ENCODE results near the gene CHKA. TPM values are rescaled to one million over a fixed set of nuclear protein-coding genes. Genes with fewer than 3 reads are reported as not detected.

The CHKA gene
- total and polyA plus RNA-seq, 2 of the 8 experiments (the other 6 are each of a cell fraction or from before 2014, with no cell fraction given): 61.2 to 86.6 TPM

DNA sequence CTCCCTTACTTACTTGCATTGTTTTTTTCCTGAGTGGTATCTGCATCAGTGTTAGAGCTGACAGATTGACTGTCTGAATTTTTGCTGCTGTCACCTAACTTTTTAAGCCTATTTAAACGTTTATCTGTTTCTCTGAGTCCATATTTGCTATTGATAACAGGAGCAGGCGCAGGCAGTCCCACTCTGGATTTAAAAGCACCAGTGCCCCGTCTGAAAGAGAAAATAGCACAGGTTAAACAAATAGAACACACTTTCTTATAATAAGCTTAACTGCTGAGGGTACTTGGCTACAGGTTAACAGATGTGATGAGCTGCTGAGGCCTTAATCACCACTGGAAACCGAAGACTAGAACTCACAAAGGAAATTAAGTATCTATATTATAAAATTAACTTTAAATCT is 45.8 kb upstream of the CHKA start:
- H4K91ac ChIP-seq (replicated peaks; ENCODE audit: insufficient read length, low read length): no peak overlapping the region
- POLR2A ChIA-PET (ENCODE audit: partially characterized antibody): interaction anchor here (0.8 to 1.5 kb wide), 3 partner anchors 14 to 31 kb away, joined by 3 to 4 read pairs (median 3); no protein-coding TSS in a partner anchor
- H3K27ac ChIP-seq (ENCODE audit: low read depth, low read length): no peak overlapping the region
- H3K27me3 ChIP-seq (replicated peaks in 1 of 4; ENCODE audit: control insufficient read depth in 3 of 4, extremely low read depth in 1 of 4, insufficient read depth in 3 of 4, low read length in 3 of 4): no peaks in the 10 kb centered on the region
- no peak overlapping the region for H2BK15ac ChIP-seq (ENCODE audit: low read length)
- 89% methylated on average over 4 of the region's 4 CpGs; no CpG with 5 or more reads in 1 of the 2 experiments for WGBS, 2 experiments (ENCODE audit: extremely low coverage in 1 of 2, insufficient coverage in 1 of 2, insufficient read length in 1 of 2, insufficient replicate concordance in 2 of 2, low coverage in 1 of 2, low lambda C conversion rate in 2 of 2, missing lambda C conversion rate in 1 of 2)
- H2BK20ac ChIP-seq (ENCODE audit: low read length): no peak overlapping the region
- H3K9ac ChIP-seq (replicated peaks in 1 of 4; ENCODE audit: extremely low read depth in 1 of 4, low read depth in 3 of 4, low read length in 3 of 4): no peak overlapping the region
- DNase-seq (ENCODE audit: low read depth in 1 of 2, low spot score in 2 of 2) (no peak), FAIRE-seq (no peak)
- H4K20me1 ChIP-seq (replicated peaks in 1 of 2; ENCODE audit: control insufficient read depth in 1 of 2, insufficient read depth in 2 of 2, low read length in 2 of 2): no peaks in the 10 kb centered on the region
- no peak overlapping the region for H3K4me3 ChIP-seq (ENCODE audit: extremely low read depth in 1 of 4, insufficient read depth in 2 of 4, low read depth in 3 of 4, low read length in 4 of 4)
- H2BK5ac ChIP-seq (ENCODE audit: low read depth, low read length): no peak overlapping the region
- no peak overlapping the region for H3K4me2 ChIP-seq (ENCODE audit: insufficient read depth in 1 of 2, low read depth in 2 of 2, low read length in 2 of 2)
- no peaks in the 10 kb centered on the region for H3K79me2 ChIP-seq (ENCODE audit: control insufficient read depth in 1 of 2, insufficient read depth in 2 of 2, low read length in 2 of 2)
- no peak overlapping the region for H3K4ac ChIP-seq (replicated peaks; ENCODE audit: insufficient read length, low read depth, low read length)
- H3K14ac ChIP-seq (ENCODE audit: insufficient read length): no peak overlapping the region
- no peaks in the 10 kb centered on the region for H3K4me1 ChIP-seq (replicated peaks in 1 of 4; ENCODE audit: control insufficient read depth in 3 of 4, insufficient read depth in 4 of 4, low read length in 3 of 4)
- H2AFZ ChIP-seq (ENCODE audit: low read length): no peak overlapping the region
- no peaks in the 10 kb centered on the region for H3K23me2 ChIP-seq (ENCODE audit: low read depth, low read length)
- H3K9me3 ChIP-seq (ENCODE audit: insufficient read depth in 2 of 2, low read depth in 1 of 2, low read length in 1 of 2): no peaks in the 10 kb centered on the region
- CTCF ChIA-PET (ENCODE audit: partially characterized antibody): interaction anchor here (0.5 to 0.7 kb wide), 2 partner anchors 11 to 42 kb away, joined by 3 read pairs; no protein-coding TSS in a partner anchor
- no peak overlapping the region for H3K18ac ChIP-seq (ENCODE audit: extremely low read depth, low read length)
- no peak overlapping the region for H4K8ac ChIP-seq (ENCODE audit: extremely low read depth, insufficient read depth, low read length)
- H2BK120ac ChIP-seq (replicated peaks; ENCODE audit: low read depth, low read length): no peak overlapping the region
- no peak overlapping the region for H4K5ac ChIP-seq (ENCODE audit: insufficient read length, low read depth, low read length)
- H3K79me1 ChIP-seq (ENCODE audit: low read depth, low read length): peaks cover 2% of the 10 kb centered on the region; the same call in 1 of the 2 replicates
- H3K36me3 ChIP-seq (ENCODE audit: control insufficient read depth in 2 of 4, insufficient read depth in 4 of 4, low read length in 3 of 4): peaks cover 9 to 61% (median 48%) of the 10 kb centered on the region in 4 experiments
- H2AK5ac ChIP-seq (ENCODE audit: low read depth, low read length): no peak overlapping the region
- no peak overlapping the region for H3K56ac ChIP-seq (replicated peaks; ENCODE audit: insufficient read length, low read depth, low read length)
- H3K23ac ChIP-seq (ENCODE audit: insufficient read length): no peak overlapping the region
- H2BK12ac ChIP-seq (ENCODE audit: low read depth, low read length): no peak overlapping the region
- TF ChIP-seq SP2 (IDR thresholded peaks at IDR 0.05; ENCODE audit: low read length) (no peak), RFX5 (IDR thresholded peaks at IDR 0.05; ENCODE audit: borderline replicate concordance, low read depth, low read length) (no peak), GABPA (IDR thresholded peaks at IDR 0.05; ENCODE audit: borderline replicate concordance, insufficient read depth, low read length) (no peak), GTF2F1 (IDR thresholded peaks at IDR 0.05; ENCODE audit: borderline replicate concordance, low read depth, low read length) (no peak), RXRA (IDR thresholded peaks at IDR 0.05; ENCODE audit: insufficient read depth, low read depth, low read length) (no peak), EZH2 (IDR thresholded peaks at IDR 0.05; ENCODE audit: low read depth, low read length, severe bottlenecking) (no peak), BRCA1 (IDR thresholded peaks at IDR 0.05; ENCODE audit: low read depth, low read length) (no peak), SIX5 (IDR thresholded peaks at IDR 0.05; ENCODE audit: low read depth, low read length) (no peak), SP1 (IDR thresholded peaks at IDR 0.05; ENCODE audit: low read depth, low read length) (no peak), TCF12 (IDR thresholded peaks at IDR 0.05; ENCODE audit: low read depth, low read length) (no peak), TBP (IDR thresholded peaks at IDR 0.05; ENCODE audit: low read depth, low read length) (no peak)
- TF ChIP-seq, protein P1, sequence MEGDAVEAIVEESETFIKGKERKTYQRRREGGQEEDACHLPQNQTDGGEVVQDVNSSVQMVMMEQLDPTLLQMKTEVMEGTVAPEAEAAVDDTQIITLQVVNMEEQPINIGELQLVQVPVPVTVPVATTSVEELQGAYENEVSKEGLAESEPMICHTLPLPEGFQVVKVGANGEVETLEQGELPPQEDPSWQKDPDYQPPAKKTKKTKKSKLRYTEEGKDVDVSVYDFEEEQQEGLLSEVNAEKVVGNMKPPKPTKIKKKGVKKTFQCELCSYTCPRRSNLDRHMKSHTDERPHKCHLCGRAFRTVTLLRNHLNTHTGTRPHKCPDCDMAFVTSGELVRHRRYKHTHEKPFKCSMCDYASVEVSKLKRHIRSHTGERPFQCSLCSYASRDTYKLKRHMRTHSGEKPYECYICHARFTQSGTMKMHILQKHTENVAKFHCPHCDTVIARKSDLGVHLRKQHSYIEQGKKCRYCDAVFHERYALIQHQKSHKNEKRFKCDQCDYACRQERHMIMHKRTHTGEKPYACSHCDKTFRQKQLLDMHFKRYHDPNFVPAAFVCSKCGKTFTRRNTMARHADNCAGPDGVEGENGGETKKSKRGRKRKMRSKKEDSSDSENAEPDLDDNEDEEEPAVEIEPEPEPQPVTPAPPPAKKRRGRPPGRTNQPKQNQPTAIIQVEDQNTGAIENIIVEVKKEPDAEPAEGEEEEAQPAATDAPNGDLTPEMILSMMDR (IDR thresholded peaks at IDR 0.05; ENCODE audit: control extremely low read depth in 1 of 3, insufficient read depth in 1 of 3, low read depth in 1 of 3, low read length in 3 of 3): no peak

Measured in H1 (cell line).